Measurements from ENCODE around the gene SCAPER. TPM values are rescaled to one million over a fixed set of nuclear protein-coding genes. Genes with fewer than 3 reads are reported as not detected.

The SCAPER gene
- total RNA-seq, 2 experiments from 2014 or later = 10.4 to 22.3 TPM

- H3K9me2 ChIP-seq (ENCODE audit: insufficient read depth, low read length) = no peaks in the 10 kb centered on the region
- no peaks in the 10 kb centered on the region for H3K36me3 ChIP-seq (ENCODE audit: insufficient read depth, low read length)
- ChIA-PET CTCF (ENCODE audit: unreplicated experiment) (no interaction called here), POLR2A (interaction anchor here (0.6 kb wide), 2 partner anchors 218 to 312 kb away, joined by 3 read pairs; no protein-coding TSS in a partner anchor)
- no TSS peak for BruUV-seq (replicated peaks)
- no peaks in the 10 kb centered on the region for H3K9me3 ChIP-seq (ENCODE audit: low read length)
- no peaks in the 10 kb centered on the region for H3K79me2 ChIP-seq (ENCODE audit: insufficient read depth, low read depth, low read length)
- TF ChIP-seq EZH2phosphoT487 (IDR thresholded peaks at IDR 0.05; ENCODE audit: borderline replicate concordance, low read depth, low read length) = no peak
- TF ChIP-seq CTCF (conservative IDR thresholded peaks at IDR 0.05; ENCODE audit: low read length) = no peak
- H2AFZ ChIP-seq (ENCODE audit: low read length) = no peak overlapping the region
- no peak overlapping the region for H3K4me3 ChIP-seq (ENCODE audit: low read depth, low read length, poor library complexity, severe bottlenecking)
- no peak overlapping the region for H3K27ac ChIP-seq (ENCODE audit: low read depth, low read length, poor library complexity, severe bottlenecking)
- intact Hi-C loops (cut with micrococcal nuclease; ENCODE audit: unreplicated experiment) = no loop called here
- no peak overlapping the region for H3K4me2 ChIP-seq (ENCODE audit: low read length)
- no peaks in the 10 kb centered on the region for H4K20me1 ChIP-seq (ENCODE audit: insufficient read depth, low read length)
- H3K4me1 ChIP-seq (ENCODE audit: insufficient read depth, low read length, poor library complexity, severe bottlenecking) = no peaks in the 10 kb centered on the region
- no peak for DNase-seq (ENCODE audit: low spot score)
These were observed 522.0 kb downstream of the SCAPER start for GRCh38 chr15:76382987-76383728.

GRCh38 chr15:76381366-76381765 lies 523.8 kb downstream of the SCAPER start:
- Histone ChIP-seq H4K20me1 (ENCODE audit: insufficient read depth, low read length) (no peaks in the 10 kb centered on the region), H3K79me2 (ENCODE audit: insufficient read depth, low read depth, low read length) (no peaks in the 10 kb centered on the region), H2AFZ (ENCODE audit: low read length) (no peak overlapping the region), H3K36me3 (ENCODE audit: insufficient read depth, low read length) (no peaks in the 10 kb centered on the region), H3K4me3 (ENCODE audit: low read depth, low read length, poor library complexity, severe bottlenecking) (no peak overlapping the region), H3K4me1 (ENCODE audit: insufficient read depth, low read length, poor library complexity, severe bottlenecking) (no peaks in the 10 kb centered on the region), H3K27ac (ENCODE audit: low read depth, low read length, poor library complexity, severe bottlenecking) (no peak overlapping the region), H3K9me3 (ENCODE audit: low read length) (no peaks in the 10 kb centered on the region), H3K9me2 (ENCODE audit: insufficient read depth, low read length) (no peaks in the 10 kb centered on the region), H3K4me2 (ENCODE audit: low read length) (no peak overlapping the region)
- no peak for TF ChIP-seq EZH2phosphoT487 (IDR thresholded peaks at IDR 0.05; ENCODE audit: borderline replicate concordance, low read depth, low read length)
- TF ChIP-seq CTCF (conservative IDR thresholded peaks at IDR 0.05; ENCODE audit: low read length) = no peak
- ChIA-PET POLR2A (no interaction called here), CTCF (ENCODE audit: unreplicated experiment) (no interaction called here)
- BruUV-seq (replicated peaks) = no TSS peak
- intact Hi-C loops (cut with micrococcal nuclease; ENCODE audit: unreplicated experiment) = no loop called here
- DNase-seq (ENCODE audit: low spot score) = no peak

- intact Hi-C loops (cut with micrococcal nuclease; ENCODE audit: unreplicated experiment) = no loop called here
- H3K79me2 ChIP-seq (ENCODE audit: insufficient read depth, low read depth, low read length) = no peaks in the 10 kb centered on the region
- POLR2A ChIA-PET = no interaction called here
These were observed 524.9 kb downstream of the SCAPER start for GRCh38 chr15:76380249-76380648.

More at GRCh38 chr15:76380249-76380648, 524.9 kb downstream of the SCAPER start:
- H3K9me3 ChIP-seq (ENCODE audit: low read length) = no peaks in the 10 kb centered on the region
- H3K27ac ChIP-seq (ENCODE audit: low read depth, low read length, poor library complexity, severe bottlenecking) = no peak overlapping the region
- H2AFZ ChIP-seq (ENCODE audit: low read length) = no peak overlapping the region
- TF ChIP-seq EZH2phosphoT487 (IDR thresholded peaks at IDR 0.05; ENCODE audit: borderline replicate concordance, low read depth, low read length) (no peak), CTCF (conservative IDR thresholded peaks at IDR 0.05; ENCODE audit: low read length) (no peak)
- BruUV-seq (replicated peaks) = no TSS peak
- no peak overlapping the region for H3K4me2 ChIP-seq (ENCODE audit: low read length)
- no peak overlapping the region for H3K4me3 ChIP-seq (ENCODE audit: low read depth, low read length, poor library complexity, severe bottlenecking)
- DNase-seq (ENCODE audit: low spot score) = no peak
- H4K20me1 ChIP-seq (ENCODE audit: insufficient read depth, low read length) = no peaks in the 10 kb centered on the region
- H3K9me2 ChIP-seq (ENCODE audit: insufficient read depth, low read length) = no peaks in the 10 kb centered on the region
- CTCF ChIA-PET (ENCODE audit: unreplicated experiment) = no interaction called here
- H3K36me3 ChIP-seq (ENCODE audit: insufficient read depth, low read length) = no peaks in the 10 kb centered on the region
- no peaks in the 10 kb centered on the region for H3K4me1 ChIP-seq (ENCODE audit: insufficient read depth, low read length, poor library complexity, severe bottlenecking)

Data from OCI-LY7 (cell line).